Stimulated activated CD8-positive, alpha-beta memory T cell treated with anti-CD3 and anti-CD28 coated beads, Interleukin-7, amount 100 ng/mL, for 4 hours (primary cell): ENCODE results near the gene PTPN9.
"Not testable (repeated sequence)": the region's sequence is repeated elsewhere in the genome, so short reads cannot be mapped to it uniquely, and the experiment has no call there.

Experiments used
- DNase-seq, 2 donors: peaks; one replicate each; pipeline ENCODE4 v3.0.0-alpha.2; 2020; ENCODE audit warnings: low read depth in 2 of 2

Gene PTPN9

DNA sequence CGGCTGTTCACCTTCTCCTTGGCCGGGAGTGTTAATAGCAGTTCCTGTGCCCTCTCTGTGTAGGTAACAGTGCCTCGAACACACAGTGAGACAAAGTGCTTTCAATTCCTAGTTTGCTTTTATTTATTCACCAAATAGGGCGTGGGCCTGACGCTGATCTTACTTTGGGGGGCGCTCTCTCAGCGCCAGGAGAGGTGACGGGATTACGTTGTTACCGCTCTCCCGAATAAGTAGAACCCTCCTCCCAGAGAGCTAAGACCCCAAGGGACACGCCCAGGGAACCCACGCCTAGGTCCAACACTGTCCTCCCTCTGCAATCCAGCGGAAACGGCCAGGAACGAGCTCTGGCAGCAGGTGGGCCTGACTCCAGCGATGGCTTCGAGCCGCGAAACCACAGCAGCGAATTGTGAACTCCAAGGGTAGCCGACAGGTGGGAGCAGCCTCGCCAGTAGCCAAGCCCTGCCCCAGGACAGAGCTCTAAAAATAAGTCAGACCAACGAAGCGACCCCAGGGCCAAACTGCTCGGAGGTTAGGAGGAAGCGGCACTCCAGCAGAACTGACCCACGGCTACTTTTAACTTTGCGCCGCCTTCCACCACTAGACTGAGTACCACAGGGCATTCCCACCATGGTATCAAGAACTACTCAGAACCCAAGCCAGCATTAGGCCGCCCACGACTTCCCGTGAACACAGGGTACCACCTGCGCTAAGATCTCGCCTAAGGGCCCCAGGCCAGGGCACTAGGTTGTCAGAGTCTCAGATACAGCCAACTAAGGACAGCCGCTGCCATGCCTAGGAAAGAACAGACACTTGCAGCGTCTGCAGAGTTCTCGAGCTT lies 126.0 kb downstream of the PTPN9 start:
- DNase-seq, result peak; percentile 69 to 70

DNA sequence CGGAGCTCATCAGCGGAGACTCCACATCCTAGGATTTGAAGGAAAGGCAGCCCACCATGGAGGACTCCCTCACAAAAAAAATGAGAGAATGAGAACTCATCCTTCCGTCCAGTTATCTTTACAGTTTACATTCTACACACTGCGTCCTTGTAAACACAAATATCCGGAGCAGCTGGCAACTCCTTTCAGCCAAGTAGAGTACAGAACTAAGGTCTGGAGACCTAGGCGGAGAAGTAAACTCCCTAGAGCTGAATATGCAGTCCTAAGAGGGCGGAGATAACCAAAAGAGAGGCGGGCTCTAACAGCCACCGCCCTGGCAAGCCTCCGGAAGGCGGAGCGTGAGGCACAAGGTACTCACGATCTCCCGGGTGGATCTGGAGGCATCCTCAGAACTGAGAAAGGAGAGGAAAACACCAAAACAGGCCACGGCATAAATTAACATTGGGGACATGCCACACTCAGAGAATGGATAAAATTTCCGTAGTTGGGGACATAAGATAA lies 126.7 kb downstream of the PTPN9 start:
- DNase-seq, result peak; percentile 63 to 67

DNA sequence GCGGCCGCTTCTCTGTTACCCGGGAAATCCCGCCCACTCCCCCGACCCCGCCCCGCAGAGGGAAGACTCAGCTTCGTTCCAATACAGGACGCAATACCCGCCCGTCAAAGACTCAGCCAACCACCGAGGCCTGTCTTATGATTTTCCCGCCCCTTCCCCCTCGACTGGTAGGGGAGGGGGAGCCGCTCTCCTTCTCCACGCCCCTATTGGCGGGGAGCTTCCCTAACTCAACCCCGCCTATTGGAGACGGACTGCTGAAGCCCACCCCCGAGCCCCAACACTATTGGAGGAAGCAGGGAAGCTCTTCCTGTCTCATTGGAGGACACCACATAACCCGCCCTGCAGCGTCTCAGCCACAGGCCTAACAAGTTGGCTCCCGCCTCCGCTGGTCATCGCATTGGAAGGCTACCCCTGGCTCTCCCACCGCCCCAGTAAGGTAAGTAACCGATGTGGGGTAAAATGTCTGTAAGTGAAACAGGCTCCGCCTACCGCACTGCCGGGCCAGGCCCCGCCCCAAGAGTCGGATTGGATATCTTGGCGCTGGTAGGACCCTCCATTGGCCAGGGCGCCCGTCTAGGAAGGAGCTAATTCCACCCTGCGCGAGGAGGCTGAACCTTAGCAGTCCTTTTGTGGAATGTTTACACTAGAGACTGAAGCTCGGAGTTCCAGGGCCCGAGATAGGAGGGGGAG lies 127.3 kb downstream of the PTPN9 start, which contains the start of gene SIN3A:
Gene SIN3A (minus strand): TSS at position 17 of the 690 bp plus-strand sequence. CDS start 21,315 bp downstream, outside the sequence.
- peak; percentile 99 to 100 for DNase-seq

DNA sequence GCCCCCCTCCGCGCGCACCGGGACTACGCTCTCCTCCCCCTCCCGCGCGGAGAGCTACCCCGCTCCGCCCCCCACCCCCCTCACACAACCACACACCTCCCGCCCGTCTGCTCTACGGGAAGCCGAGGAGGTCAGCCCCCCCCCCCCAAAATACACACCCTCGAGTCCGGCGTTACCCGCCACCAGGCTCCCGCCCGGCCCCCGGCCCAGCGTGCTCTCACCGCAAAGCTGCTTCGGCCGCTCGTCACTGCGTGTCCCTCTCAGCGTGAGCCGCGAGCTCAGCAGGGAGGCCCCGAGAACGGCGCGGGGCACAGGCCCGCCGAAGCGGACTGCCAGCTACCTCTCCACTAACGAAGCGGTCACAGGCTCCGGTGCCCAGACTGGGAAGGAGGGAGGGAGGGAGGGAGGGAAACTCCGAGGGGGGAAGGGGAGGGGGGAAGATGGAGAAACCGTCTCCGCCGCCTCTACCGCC lies 127.9 kb downstream of the PTPN9 start:
- no peak for DNase-seq

DNA sequence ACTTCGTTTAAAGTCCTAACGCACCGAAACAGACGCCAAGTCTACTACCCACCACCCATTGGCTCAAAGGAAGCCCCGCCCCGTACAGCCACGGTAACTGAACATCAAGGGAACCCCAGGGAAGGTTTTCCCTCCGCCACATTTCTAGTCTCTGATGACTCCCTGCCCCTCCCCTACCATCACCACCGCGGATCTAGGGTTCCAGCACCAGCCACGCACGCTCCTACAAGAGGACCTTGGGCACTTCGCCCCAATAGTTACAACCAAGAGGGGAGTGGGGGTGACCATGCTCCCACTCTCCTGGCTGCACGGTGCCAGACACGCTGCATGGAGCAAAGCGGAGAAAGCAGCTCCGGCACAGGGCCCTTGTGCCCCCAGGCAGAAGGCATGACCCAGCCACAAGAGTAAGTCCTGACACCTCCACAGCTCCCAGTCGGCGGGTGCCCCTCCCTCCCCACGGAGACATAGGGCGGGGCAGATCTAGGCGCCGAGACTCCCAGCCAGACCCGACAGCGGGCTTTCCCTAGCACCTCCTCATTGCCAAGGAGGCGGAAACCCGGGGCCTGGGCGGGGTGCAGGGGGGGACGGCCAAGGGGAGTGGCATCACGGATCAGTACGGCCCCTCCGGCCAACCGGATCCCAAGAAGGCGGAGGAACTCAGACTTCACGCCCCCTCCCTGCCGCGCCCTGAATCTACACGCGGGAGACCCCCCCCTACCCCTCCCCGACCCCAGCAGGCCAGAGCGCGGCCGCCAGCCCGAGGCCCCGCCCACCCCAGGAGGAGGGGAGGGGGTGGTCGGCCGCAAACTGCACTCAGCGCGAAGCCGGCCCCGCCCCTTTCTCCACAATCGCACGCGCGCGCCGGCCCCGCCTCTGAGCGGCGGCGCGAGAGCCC lies 128.6 kb downstream of the PTPN9 start:
- DNase-seq, result peak; percentile 93 to 95

DNA sequence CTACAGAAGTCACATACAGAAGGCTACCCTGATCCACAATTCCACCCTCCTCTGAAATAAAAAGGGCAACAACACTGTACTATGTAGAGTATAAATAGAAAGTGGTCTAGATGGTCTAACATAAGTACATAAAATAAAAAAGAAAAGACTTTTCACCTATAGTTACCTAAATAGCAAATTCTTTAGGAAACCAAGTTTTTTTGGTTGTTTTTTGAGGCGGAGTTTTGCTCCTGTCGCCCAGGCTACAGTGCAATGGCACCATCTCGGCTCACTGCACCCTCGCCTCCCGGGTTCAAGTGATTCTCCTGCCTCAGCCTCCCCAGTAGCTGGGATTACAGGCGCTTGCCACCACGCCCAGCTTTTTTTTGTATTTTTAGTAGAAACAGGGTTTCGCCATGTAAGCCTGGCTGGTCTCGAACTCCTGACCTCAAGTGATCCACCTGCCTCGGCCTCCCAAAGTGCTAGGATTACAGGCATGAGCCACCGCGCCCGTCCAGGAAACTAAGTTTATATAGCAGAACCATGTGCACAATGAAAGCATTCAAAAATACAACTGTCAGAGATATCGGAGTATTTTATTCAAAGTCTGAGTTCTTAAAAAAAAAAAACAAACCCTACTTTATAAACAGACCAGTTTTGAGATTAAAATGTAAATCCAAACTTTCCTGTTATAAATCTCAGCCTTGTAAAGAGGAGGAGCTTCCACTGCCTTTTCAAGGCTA lies 129.4 kb downstream of the PTPN9 start:
- DNase-seq, result no peak

DNA sequence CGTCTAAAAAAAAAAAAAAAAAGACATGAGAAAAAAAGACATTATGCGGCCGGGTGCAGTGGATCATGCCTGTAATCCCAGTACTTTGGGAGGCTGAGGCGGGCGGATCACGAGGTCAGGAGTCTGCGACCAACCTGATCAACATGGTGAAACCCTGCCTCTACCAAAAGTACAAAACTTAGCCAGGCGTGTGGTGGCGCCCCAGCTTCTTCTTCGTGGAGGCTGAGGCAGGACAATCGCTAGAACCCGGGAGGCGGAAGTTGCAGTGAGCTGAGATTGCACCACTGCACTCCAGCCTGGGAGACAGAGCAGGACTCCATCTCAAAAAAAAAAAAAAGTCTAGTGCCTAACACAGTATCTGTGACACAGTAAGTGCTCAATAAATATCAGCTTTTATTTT lies 130.9 kb downstream of the PTPN9 start:
- not testable (repeated sequence) for DNase-seq

DNA sequence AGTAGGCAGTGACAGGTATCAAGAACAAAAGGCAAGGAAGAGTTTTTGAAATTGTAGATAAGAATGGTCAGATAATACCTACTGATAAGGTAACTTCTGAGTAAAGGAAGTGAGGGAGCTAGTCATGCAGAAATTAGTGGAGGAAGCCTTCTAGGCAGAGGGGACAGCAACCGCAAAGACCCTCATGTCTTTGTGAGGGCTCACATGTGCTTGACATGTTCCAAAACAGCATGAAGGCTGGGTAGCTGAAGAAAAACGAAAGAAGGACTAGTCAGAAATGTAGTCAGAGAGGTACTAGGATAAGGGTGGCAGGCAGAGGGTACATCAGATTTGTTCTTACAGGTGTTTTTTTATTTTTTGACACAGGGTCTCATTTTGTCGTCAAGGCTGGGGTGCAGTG lies 133.0 kb downstream of the PTPN9 start:
- DNase-seq, result no peak

DNA sequence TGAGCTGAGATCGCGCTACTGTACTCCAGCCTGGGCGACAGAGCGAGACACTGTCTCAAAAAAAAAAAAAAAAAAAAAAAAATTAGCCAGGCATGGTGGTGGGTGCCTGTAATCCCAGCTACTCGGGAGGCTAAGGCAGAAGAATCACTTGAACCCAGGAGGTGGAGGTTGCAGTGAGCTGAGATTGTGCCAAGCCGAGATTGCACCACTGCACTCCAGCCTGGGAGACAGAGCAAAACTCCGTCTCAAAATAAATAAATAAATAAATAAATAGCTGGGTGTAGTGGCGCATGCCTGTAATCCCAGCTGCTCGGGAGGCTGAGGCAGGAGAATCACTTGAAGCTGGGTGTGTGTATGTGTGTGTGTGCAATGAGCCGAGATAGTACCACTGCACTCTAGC lies 133.8 kb downstream of the PTPN9 start:
- DNase-seq, result not testable (repeated sequence)

DNA sequence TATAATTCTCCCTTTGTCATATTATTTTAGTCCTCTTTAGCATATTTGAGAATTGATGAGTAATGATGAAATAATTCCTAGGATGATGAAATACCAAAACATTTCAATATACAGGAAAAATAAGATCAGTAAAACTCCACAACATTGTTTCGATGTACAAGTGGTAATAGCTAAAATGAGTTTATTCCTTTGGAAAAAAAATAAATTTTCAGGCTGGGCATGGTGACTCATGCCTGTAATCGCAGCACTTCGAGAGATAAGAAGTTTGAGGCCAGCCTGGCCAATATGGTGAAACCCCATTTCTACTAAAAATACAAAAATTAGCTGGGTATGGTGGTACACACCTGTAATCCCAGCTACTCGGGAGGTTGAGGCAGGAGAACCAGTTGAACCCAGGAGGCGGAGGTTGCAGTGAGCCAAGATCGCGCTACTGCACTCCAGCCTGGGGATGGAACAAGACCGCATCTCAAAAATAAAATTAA lies 135.1 kb downstream of the PTPN9 start:
- DNase-seq, result not testable (repeated sequence)

DNA sequence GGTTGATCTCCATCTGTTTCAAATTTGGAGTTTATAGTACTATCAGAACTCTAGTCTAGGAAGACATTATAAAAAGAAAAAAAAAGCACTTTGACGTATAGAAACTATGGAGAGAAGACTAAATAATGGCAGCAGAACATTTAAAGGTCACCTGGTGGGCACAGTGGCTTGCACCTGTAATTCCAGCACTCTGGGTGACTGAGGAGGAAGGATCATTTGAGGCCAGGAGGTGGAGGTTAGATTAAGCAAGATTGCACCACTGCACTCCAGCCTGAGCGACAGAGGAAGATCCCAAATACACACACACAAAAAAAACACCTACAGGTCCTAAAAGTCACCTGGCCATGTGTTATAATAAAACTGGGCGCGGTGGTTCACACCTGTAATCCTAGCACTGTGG lies 141.4 kb downstream of the PTPN9 start:
- DNase-seq, result no peak

DNA sequence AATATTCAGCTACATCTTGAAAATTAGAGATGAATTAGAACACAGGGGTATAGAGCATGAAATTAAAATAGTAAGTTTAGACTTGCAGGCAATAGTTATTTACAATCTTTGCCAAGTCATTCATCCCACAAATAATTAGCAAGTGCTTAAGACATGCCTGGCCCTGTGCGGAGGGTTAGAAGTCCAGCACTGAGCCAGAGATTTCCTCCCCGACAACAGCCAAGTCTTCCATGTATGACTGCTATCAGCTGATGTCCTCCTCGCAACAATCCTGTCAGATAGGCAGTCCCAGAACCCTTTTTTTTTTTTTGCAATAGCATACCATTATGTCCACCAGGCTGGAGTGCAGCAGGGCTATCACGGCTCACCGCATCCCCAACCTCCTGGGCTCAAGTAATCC lies 142.2 kb downstream of the PTPN9 start:
- no peak for DNase-seq

DNA sequence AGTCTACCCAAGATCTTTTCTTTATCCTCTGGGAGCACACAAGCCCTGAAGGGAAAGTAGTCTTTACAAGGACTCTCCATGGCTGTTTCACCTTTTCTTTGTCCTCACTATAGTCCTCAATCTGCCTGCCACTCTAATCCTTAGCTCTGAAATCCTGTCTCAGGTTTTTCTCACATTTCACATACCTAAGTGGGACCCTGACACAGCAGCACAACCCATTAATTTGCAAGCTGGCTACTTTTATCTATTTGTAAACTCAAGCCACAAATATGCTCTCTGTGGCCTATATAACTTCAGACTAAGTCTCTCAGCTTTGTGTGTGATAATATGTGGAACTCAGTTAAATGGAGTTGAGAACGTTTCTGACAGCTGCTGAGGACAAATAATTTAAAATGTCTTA lies 147.4 kb downstream of the PTPN9 start:
- no peak for DNase-seq

DNA sequence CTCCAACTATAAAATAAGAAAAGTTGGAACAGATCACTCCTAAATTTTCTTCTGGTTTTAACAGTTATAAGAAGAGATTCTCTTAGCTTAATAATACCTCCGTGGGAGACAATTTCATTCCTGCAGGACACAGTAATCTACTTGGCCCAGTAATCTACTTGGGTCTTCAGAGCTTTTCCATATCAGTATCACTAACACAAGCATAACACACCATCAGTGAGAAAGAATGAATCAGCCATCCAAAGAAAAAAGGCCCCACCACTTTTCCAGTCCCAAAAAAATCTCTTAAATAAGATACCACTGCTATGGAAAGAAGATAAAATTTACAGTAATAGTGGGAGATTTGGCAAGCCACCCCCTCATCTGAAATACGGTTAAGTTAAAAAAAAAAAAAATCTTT lies 147.8 kb downstream of the PTPN9 start:
- DNase-seq, result no peak

DNA sequence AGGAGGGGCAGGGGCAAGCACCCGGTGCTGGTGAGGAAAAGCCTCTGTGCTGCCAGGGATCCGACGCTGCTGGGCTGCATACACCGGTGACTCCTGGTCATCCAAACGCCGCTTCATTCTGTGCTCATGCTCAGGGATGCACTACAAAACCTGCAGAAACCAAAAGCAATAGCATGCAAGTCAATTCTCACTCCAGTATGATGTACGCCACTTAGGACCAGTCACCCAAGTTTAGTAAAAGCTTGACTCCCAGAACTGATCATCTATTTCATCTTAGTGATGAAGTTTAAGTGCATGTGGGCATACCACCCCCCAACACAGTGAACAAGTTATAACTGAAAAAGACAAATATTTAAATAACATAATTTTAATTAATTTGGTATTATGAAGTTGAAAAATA lies 148.9 kb downstream of the PTPN9 start:
- no peak for DNase-seq

DNA sequence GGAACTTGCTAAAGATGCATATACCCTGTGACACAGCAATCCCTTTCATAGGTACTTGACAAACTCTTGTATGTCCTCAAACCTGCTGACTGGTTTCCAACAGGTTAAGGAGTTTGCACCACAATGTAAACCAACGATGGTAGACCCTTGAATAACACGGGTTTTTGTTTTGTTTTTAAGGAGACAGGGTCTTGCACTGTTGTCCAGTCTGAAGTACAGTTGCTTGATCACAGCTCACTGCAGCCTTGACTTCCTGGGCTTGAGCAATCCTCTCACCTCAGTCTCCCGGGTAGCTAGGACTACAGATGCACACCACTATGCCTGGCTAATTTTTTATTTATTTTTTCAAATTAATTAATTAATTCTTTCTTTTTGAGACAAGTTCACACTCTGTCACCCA lies 151.0 kb downstream of the PTPN9 start:
- no peak for DNase-seq

DNA sequence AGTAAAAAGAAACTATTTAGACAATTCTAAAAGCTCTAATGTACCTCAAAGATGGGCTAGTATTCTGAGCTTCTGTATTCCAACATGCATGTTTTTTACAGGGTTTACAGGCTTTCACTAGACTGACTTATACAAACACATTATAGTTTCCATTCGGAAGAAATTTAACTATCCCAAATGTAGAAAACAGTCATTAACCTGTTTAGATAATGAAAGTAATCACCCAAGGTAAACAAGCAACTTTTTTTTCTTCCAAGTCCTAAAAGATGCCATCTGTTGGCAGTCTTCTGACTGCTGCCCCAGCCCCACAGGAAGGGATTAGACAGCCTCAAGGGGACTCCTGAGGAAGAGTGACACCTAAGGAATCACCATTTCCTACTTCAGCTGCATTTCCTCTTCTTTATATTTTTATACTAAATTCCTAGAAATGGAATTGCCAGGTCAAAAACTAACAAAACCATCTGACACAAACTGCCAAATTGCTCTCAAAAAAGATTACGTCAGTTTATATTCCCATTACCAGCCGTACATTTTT lies 153.1 kb downstream of the PTPN9 start:
- no peak for DNase-seq

DNA sequence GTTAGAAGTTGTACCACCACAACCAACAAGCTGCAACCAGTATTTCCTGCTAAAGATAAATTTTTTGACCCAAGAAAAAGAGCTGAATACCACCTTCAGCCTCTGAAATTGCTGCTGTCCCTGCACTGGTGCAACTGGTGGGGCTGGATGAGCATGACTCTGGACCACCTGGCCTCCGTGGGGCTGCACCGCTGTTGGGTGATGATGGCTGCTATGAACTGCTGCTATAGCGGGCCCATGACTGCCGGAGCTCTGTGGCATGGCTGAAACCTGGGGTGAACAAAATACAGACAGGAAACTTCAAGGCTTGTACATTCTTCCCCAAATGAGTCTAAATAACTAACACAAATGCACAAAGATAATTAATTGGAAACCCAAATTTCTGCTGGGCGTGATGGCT lies 156.6 kb downstream of the PTPN9 start:
- no peak for DNase-seq

DNA sequence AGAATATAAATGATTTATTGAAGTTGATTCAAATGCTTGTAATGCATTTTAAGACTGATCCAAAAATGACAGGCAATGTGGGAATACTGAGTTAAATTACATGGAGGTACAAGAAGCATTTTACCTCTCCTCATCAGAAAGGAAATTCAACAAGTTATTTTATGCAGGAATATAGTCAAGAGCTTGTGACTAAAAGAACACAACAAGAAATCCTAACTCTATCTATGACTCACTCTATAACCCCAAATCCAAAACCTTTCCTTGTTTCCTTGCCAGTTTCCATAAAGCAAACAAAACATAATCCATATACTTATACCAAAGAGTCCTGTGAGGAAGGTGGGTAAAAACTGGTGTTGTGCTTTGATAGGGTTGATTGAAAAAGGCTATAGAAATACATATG lies 158.4 kb downstream of the PTPN9 start:
- no peak for DNase-seq

DNA sequence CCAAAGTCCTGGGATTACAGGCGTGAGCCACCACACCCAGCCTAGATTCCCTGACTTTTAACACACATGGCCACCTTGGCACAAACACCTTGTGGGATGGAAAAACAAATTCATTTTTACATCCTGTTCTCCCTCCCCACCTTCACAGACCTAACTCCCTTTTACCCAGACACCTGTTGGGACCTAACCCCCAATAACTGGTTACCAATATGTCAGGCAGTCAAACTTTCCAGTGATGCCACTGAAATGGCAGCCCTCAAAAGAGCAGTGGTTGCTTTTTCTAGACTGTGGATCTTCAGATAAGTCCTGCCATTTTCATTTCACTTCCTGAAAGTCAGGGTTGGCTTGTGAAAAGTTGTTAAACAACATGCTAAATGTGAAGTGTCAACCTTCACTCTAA lies 162.5 kb downstream of the PTPN9 start:
- no peak for DNase-seq
